AG08395 (cell line): Measurements from ENCODE around the gene ANKEF1.
"Not testable (repeated sequence)": the region's sequence is repeated elsewhere in the genome, so short reads cannot be mapped to it uniquely, and the experiment has no call there.

Experiments used
- DNase-seq: peaks from one replicate; pipeline ENCODE4 v3.0.0; 2012; ENCODE audit warnings: mixed read lengths, low spot score

ANKEF1 gene

DNA sequence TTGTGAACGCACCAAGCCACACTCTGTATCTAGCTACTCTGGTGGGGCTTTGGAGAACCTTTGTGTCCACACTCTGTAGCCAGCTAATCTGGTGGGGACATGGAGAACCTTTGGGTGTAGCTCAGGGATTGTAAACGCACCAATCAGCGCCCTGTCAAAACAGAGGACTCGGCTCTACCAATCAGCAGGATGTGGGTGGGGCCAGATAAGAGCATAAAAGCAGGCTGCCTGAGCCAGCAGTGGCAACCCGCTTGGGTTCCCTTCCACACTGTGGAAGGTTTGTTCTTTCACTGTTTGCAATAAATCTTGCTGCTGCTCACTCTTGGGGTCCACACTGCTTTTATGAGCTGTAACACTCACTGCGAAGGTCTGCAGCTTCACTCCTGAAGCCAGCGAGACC is 2.5 kb upstream of the ANKEF1 start:
- not testable (repeated sequence) for DNase-seq

DNA sequence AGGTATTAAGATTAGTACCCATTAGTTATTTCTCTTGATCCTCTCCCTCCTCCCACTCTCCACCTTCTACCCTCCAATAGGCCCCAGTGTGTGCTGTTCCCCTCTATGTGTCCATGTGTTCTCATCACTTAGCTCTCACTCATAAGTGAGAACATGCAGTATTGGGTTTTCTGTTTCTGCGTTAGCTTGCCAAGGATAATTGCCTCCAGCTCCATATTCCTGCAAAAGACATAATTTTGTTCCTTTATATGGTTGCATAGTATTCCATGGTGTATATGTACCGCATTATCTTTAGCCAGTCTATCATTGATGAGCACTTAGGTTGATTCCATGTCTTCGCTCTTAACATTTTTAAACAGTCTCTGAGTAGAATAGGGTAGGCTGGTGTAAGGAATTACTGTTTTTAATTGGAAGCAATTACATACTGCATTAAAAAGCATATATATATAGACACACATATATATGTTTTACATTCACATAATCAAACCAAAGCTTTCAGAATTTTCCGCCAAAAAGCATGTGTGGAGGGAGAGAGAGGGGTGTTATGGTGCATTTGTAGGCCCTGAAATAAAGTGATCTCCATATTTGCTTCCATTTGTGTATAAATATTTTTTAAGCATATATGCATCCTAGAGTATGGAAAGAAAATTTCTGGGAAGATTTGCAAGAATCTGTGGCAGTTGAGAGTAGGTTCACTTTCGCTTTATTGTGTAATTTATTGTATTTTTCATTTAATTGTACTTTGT is 709 bp upstream of the ANKEF1 start:
- DNase-seq: no peak

DNA sequence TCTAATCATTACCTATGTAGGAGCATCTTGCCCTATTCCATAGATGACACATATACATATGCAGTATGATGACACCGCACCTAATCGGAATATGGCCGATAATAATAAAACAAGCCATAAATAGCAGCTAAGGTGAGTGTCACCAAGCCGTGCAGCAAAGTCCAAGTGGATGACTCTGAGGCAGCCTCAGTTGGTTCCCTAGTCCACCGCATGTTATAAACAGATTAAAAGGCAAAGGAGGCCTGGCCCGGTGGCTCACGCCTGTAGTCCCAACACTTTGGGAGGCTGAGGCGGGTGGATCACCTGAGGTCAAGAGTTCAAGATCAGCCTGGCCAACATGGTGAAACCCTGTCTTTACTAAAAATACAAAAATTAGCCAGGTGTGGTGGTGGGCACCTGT is 1.5 kb downstream of the ANKEF1 start:
- not testable (repeated sequence) for DNase-seq

DNA sequence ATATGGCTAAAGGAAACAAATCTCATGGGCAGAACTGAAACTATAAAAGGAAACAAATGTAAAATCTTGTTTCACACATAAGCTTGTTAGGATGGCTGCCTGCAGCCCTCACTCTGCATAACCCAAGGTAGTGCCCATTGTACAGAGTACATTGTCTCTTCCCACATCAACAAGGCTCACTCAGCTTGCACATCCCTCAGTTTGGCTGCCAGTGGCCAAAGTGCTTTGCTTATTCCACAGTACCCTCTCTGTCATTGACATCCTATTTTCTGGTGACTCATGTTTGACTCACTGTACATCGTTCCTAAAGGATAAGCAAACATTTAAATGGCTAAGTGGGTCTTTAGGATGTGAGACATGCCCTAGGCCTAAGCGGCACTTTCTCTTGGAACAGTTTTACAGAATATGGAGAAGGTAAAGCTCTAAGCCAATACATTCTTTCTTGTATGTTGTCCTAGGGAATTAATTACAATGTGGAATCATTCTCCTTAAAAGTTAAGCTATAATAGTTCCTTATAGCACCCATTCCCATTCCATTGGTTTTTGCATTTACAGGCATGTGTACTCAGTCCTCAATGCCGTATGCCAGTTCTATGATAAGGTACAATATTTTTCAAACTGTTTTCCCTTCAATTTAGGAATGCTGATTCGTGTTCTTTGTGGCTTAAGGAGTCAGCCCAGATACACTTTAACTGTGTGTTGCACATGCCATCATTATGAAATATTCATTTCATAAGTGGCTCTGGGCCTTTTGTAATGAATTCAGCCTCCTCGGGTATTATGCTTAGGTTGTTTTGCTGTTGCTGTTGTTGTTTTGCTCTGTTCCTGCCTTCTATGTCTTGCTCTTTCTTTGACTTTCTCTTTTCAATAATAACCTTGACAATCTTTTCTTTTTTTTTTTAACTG is 5.5 kb downstream of the ANKEF1 start:
- DNase-seq: peak; percentile 56

DNA sequence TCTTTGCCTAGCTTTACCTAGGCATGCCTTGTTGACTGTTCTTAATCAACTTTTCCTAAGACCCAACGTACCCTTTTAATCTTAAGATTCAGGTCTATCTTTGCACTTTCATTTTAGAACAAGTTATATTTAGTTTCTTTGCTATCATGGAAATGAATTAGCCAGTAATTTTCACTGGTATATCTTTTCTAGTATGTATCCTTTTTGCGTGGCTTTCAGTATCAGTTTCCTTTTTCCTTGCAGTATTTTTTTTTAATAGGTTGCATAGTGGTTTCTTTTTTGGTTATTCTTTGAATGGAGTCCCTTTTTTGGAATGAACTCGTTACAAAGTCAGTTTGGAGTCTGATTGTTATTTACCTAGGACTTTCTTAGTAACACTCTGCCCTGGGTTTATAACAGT is 7.3 kb downstream of the ANKEF1 start:
- no peak for DNase-seq

DNA sequence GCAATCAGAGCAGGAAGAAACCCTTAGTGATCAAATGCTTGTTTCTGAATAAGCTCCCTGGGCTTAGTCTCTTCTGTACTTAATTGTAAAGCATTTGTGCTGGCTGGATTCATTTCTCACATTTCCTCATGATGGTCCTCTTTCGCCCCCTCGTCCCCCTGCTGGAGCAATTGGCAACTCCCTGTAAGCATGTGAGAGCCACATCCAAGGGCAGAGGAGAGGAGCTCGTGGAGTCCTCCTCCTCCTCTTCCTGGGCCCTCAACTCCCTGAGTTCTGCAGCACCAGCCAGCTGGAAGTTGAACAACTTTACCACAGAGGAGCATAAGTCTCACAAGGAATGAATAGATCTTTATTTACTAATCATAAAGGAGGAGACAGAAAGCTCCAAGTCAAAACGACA is 12.6 kb downstream of the ANKEF1 start:
- no peak for DNase-seq

DNA sequence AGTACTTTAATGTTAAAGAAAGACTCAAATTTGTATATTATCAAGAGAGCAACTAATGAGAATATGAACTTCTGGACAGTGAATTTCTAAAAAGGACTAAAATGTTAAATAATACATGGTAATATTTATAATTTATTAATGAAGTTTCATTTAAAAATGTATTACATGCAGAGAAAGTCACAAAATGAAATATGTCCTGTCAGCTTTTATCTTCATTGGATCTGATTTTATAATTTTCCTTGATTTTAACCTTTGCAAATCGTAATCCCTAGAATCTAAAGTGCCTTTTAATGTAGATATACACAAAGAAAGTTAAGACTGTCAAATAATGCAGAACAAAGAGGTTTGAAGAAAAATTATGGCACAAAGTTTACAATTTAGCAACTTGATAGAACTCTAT is 16.4 kb downstream of the ANKEF1 start:
- DNase-seq: no peak

DNA sequence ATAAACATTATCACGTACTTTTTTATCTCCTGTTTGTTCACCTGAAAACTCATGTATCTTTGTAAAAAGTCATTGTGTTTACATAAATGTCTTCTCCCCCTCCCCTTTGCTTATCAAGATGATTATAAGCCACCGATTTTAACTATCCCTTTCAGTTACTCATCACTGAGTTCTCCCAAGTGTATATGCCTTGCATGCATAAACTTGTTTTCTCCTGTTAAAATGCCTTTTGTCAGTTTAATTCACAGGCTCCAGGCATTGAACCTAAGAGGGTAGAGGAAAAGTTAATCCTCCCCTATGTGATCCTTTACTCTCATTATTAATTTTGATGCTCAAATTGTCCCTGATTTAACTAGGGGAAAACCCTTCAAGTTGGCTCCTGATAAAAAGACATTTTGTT is 24.2 kb downstream of the ANKEF1 start:
- no peak for DNase-seq

DNA sequence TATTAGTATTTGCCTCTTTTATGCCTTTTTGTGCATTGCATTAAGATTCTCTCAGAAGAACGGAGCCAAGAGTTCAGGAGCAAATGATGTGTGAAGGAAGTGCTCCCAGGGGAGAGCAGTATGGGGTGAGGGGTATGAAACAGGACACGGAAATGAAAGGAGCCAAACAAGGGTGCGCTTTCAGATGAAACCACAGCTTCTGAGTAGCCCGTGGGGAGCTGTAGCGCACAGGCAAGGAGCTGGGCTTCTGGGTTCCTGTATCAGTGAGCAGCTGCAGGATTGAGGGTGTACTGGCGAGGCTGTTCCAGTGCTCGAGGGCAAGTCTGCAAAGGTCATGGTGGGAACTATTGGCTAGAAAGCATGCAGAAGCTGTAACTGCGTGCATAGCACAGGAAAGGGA is 25.4 kb downstream of the ANKEF1 start:
- no peak for DNase-seq

DNA sequence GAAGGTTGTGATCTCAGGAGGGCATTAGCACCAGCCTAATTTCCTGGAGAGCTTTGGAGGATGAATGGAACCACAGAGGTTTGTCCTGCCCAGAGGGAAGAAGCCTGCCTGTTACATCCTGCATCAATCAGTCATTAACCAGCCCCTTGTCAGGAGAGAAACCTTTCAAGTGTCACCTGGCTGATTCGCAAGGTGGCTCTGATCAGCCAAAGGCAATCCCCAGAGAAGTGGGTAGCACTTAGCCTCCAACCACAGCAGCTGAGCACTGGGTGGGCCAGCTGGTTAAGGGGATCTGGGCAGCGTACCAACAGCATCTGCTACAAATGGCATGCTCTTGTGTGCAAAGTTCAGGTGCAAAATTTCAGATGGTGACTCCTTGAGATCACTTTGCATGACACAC is 26.9 kb downstream of the ANKEF1 start:
- DNase-seq: no peak

DNA sequence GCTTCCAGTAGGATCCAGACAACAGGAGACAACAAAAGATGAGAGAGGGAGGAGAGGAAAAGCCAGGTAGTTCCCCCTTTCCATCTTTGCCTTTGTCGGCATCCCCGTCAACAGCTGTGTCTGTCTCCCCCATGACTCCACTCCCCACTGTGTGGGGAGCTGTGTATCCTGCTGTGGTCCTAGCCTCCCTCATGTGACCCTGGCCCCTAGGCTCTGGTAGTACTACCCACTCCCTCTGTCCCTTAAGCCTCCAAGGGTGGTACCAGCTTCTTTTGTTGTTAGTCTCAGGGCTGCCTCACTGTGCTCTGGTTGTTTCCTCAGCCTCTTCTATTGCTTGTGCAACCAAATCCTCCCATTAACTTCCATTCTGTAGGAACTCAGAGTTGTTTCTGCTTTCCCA is 28.7 kb downstream of the ANKEF1 start:
- DNase-seq: no peak

DNA sequence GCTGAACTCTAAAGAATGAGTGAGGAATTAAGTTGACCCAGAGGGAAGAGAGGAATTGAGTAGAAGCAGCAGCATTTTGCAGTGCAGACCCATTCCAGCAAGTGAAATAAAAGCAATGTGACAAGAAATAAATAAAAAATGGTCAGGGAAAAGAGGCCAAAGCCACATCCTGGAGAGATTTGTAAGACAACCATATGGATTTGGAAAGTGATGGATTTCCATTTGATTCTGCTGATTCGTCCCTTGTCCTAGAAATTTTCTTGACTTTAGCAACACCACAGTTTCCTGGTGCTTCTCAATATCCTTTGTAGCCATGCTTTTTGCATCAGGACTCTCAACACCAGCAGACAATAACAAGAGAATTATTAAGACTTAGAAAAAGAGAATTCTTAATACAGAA is 29.8 kb downstream of the ANKEF1 start:
- no peak for DNase-seq

DNA sequence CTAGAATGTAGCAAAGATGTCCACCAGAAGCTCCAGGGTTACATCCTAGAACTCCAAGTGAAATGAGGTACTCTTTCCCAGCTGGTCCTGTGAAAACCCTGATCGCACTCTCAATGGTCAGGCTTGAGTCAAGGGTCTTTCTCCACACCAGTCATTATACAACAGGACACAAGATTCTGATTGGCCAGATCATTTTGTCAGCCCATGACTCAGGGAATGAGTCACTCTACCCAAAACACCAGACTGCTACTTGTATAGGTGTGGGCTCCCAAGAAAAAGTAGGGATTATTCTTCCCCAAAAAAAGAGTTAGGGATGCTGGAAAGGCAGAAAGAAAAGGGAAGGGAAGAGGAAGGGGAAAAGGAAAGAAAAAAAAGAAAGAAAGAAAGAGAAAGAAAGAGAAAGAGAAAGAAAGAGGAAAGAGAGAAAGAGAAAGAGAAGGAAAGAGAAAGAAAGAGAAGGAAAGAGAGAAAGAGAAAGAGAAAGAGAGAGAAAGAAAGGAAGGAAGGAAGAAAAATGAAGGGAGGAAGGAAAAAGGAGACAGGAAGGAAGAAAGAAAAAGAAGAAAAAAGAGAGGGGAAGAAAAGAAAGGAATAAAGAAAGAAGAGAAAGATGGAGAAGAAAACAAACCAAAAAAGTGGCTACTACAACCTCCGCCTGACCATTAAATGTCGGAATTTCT is 30.5 kb downstream of the ANKEF1 start:
- no peak for DNase-seq

DNA sequence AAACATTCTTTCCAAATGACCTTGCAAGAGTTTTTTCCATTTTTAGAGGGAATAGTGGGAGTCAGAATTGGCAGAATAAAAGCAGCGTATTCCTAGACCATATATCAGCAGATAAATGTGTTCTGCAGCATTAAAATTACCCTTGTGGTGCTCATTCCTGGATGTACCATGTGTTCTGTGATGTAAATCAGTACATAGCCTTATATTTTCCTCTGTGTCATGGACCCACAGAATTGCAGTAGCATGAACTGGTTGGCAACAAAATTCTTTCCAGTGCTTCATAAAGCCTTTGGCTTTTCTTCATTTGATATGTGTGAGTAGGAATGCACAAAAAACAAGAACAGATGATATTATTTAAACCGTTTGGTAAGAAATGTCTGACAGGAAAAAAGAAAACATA is 32.5 kb downstream of the ANKEF1 start:
- peak; percentile 43 for DNase-seq

DNA sequence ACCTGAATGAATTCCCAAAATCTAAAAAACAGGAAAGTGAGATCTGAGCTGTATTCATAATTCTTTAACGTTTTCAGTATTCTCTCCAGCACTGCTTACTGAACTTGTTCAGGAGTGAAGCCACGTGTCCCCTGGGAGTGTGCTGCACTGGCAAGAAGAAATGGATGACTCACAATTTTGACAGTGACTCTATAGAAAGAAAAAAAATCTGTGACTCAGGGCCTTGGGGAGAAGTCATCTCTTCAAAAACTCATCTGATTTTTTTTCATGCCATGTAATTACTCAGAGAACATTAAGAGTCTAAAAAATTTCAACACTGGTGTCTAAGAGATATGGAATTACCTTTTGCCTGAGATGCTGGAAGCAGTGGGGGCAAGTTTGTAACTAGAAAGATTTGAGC is 39.7 kb downstream of the ANKEF1 start:
- DNase-seq: peak; percentile 91

DNA sequence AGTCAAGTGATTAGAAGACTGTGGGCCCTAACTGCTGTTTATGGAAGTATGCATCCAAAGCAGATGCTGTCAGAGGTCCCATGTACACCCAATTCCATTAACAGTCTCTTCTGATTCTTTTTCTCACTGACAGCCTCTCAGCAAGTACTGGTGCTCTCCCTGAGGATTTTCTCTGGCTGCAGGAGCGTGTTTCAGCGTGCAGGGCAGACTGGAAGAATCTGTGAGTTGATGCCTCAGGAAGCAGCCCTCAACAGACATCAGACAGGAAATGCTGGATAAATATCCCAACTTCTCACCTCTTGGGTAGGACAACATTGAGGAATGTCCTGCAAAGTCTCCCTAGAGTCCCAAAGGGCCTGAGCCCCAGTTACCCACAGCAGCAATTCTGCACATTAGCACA is 40.8 kb downstream of the ANKEF1 start:
- DNase-seq: no peak

DNA sequence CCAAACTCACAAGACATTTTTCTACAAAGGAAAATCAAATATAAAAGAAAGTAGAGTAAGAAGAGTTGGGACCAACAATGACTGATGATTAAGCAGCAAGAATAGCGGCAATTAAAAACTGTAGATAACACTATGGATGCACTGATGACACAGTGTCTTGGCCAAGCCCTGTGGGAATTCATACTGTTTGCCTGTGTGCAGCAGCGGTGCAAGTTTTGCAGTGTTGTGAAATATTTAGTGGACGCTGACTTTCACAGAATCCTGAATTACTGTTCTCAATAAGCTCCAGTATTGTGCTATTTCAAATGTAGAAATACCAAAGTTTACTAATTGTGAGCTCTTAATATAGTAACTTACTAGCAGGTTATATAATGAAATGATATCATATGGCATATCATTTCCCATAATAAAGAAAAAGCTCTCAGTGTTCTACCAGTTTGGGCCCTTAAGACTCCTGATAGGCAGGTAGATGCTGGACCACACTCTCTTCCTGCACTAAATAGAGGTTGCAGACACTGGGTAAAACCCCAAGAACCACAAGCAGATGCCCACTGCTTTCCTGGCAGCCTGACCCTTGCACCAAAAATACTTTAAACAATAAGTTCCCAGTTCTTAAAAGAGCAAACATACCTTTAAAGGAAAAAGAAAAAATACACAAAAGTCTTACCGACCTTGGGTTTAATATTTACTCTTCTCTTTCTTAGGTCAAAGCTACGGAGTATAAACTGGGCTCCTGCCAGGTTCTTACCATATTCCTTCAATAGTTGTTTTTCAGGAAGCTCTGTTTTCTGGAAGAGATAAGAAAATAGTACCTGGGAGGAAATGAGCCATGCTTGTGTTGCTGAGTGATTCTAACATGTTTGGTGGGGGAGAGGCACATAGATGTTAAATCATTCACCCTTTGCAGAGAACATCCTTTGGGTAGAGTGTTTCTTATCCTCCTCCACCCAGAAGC is 41.6 kb downstream of the ANKEF1 start:
- DNase-seq: no peak

DNA sequence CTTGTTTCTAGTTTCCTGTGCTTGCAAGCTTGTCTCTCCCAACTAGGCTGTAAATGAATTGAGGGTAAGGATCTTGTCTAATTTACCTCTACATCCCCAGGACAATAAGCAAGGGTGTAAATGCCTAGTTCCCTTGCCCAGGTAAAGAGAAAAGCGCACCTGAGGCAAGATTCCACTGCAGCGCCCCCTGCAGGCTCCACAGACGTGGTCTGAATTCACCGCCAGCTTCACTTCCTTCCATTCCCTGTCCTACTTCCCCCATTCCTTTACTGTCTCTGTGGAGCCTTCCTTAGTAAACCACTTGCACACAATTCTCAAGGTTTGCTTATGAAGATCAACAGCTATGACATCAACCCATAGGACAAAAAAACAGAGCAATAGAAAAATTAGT is 42.3 kb downstream of the ANKEF1 start:
- no peak for DNase-seq

DNA sequence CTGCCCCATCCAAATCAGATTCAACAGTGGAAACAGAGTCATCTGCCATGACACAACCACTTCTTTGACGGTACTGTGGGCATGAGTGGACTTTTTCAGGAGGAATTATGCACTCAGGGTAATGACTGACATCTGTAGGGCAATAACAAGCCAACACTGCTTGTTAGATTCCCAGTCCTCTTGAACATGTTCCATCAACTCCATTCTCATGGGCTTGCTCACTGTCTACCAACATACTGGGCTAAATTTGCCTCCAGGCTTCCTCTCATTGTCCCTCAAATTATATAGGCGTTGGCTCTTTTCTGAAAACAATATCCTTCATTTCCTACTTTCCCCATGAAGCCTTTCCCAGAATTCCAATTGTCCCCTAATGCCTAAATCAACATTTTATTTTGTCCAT is 43.1 kb downstream of the ANKEF1 start:
- no peak for DNase-seq

DNA sequence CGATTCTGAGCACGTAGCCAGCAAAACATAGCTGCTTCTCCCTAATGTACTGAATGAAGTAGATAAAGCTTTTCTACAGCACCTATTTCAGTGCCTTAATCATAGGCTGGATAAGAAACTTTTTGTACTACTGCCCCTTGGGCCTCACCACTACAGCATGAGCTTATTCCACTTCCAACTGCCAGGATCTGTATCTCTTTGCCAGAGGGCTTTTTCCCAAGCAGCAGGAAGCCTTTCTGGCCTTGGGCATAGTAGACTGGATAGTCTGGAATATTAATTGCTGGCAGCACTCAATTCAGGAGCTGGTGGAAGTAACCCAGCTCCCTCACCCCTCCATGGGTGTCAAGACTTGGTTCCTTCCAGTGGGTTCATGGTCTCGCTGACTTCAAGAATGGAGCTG is 43.6 kb downstream of the ANKEF1 start:
- no peak for DNase-seq

DNA sequence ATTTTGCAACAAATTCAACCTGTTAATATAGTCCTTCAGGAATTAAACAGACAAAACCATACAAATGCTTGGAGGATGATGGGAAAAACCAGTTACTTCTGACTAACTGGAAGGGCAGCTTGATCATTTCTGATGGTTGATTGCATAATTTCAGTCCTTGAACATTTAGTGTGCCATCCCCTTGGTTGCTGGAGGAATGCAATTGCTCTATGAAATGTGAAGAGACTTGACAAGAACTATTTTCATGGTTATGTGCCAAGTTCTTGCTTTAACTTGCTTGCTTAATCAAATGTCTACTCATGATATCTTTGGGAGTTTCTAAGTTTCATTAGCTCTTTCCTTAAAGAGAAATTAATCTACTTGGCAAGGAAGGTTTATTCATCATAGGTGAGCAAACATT is 45.2 kb downstream of the ANKEF1 start:
- DNase-seq: peak; percentile 87

DNA sequence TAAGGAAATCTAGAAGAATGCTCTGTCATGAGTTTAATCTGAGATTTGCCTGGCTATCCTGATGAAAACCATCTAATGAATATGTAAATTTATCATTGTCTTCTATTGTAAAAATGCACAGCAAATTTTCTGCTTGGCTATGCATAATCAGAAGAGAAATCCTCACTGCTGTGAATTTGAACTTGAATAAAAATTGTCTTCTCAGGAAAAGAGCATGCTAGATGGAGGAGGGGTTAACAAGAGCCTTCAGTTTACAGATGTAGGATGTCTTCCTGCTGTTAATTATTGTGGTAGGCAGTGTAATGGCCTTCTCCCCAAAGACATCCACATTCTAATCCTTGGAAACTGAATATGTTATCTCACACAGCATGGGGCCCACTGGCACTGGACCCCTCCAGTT is 45.8 kb downstream of the ANKEF1 start:
- DNase-seq: no peak
